HG02623 (cell line): Measurements from ENCODE around the gene PRR22.
"Not testable (repeated sequence)": the region's sequence is repeated elsewhere in the genome, so short reads cannot be mapped to it uniquely, and the experiment has no call there.

Experiments used
- ATAC-seq: cut with Tn5 transposase; IDR thresholded peaks from one replicate; pipeline ENCODE4 v1.9.1; 2021; ENCODE audit warnings: moderate library complexity; ENCODE audit not compliant: unreplicated experiment

Gene PRR22

GRCh38 chr19:5762608-5763217 lies 21.8 kb downstream of the PRR22 start:
- ATAC-seq, result no peak

- no peak for ATAC-seq
These were observed 30.8 kb downstream of the PRR22 start for GRCh38 chr19:5753743-5754142.

- ATAC-seq, result no peak
These were observed 32.8 kb downstream of the PRR22 start for GRCh38 chr19:5751709-5752108.

- no peak for ATAC-seq
These were observed 35.0 kb downstream of the PRR22 start for GRCh38 chr19:5749505-5749904.

GRCh38 chr19:5748920-5749319 lies 35.6 kb downstream of the PRR22 start:
- not testable (repeated sequence) for ATAC-seq

GRCh38 chr19:5744999-5745398 lies 39.5 kb downstream of the PRR22 start:
- ATAC-seq, result not testable (repeated sequence)

- no peak for ATAC-seq
These were observed 40.9 kb downstream of the PRR22 start for GRCh38 chr19:5743630-5744029.

- ATAC-seq, result no peak
These were observed 42.5 kb downstream of the PRR22 start for GRCh38 chr19:5742051-5742450.

GRCh38 chr19:5738423-5738822 lies 46.1 kb downstream of the PRR22 start:
- ATAC-seq, result no peak

GRCh38 chr19:5733172-5733571 lies 51.4 kb downstream of the PRR22 start:
- ATAC-seq, result not testable (repeated sequence)
